Mucosa of rectum (tissue), 2 donors: Measurements from ENCODE around the gene TAF1C.
"Not testable (repeated sequence)": the region's sequence is repeated elsewhere in the genome, so short reads cannot be mapped to it uniquely, and the experiment has no call there.

Source experiments
- H3K27ac ChIP-seq, 2 donors: one replicate each; pipeline ENCODE4 v1.7.0; 2013; ENCODE audit warnings: inconsistent platforms in 2 of 2, low read depth in 2 of 2, low read length in 2 of 2
- H3K27me3 ChIP-seq, 2 donors: one replicate each; pipeline ENCODE4 v1.7.0; 2013; ENCODE audit warnings: low read length in 2 of 2; ENCODE audit not compliant: control insufficient read depth in 2 of 2, insufficient read depth in 2 of 2
- H3K36me3 ChIP-seq, 2 donors: one replicate each; pipeline ENCODE4 v1.7.0; 2013; ENCODE audit warnings: low read length in 2 of 2; ENCODE audit not compliant: control insufficient read depth in 2 of 2, insufficient read depth in 2 of 2
- H3K4me1 ChIP-seq, 2 donors: one replicate each; pipeline ENCODE4 v1.7.0; 2013; ENCODE audit warnings: low read length in 2 of 2, mild to moderate bottlenecking in 1 of 2; ENCODE audit not compliant: control insufficient read depth in 2 of 2, insufficient read depth in 2 of 2
- H3K4me3 ChIP-seq, 2 donors: one replicate each; pipeline ENCODE4 v1.7.0; 2013; ENCODE audit warnings: low read length in 2 of 2
- H3K9ac ChIP-seq, 2 donors: one replicate each; pipeline ENCODE4 v1.7.0; 2013; ENCODE audit warnings: low read length in 2 of 2, low read depth in 1 of 2, mild to moderate bottlenecking in 1 of 2
- H3K9me3 ChIP-seq, 2 donors: one replicate each; pipeline ENCODE4 v1.7.0; 2013; ENCODE audit warnings: low read length in 2 of 2; ENCODE audit not compliant: control insufficient read depth in 2 of 2
- donor health status: healthy.
- donor health status: Normal muscosa, but diverticular disease.

TAF1C gene

GRCh38 chr16:84212631-84213030 is 25.8 kb upstream of the TAF1C start:
- H3K4me3 ChIP-seq: no peak overlapping the region
- no peak overlapping the region for H3K9ac ChIP-seq
- H3K9me3 ChIP-seq: no peaks in the 10 kb centered on the region

GRCh38 chr16:84212154-84212553 is 25.3 kb upstream of the TAF1C start:
- Histone ChIP-seq H3K9me3 (no peaks in the 10 kb centered on the region), H3K9ac (no peak overlapping the region), H3K4me1 (no peaks in the 10 kb centered on the region), H3K4me3 (no peak overlapping the region), H3K36me3 (no peaks in the 10 kb centered on the region), H3K27me3 (no peaks in the 10 kb centered on the region), H3K27ac (no peak overlapping the region)

More at GRCh38 chr16:84212631-84213030, 25.8 kb upstream of the TAF1C start:
- Histone ChIP-seq H3K4me1 (no peaks in the 10 kb centered on the region), H3K27ac (no peak overlapping the region), H3K36me3 (no peaks in the 10 kb centered on the region), H3K27me3 (no peaks in the 10 kb centered on the region)

- no peaks in the 10 kb centered on the region for H3K9me3 ChIP-seq
- no peaks in the 10 kb centered on the region for H3K36me3 ChIP-seq
- no peak overlapping the region for H3K9ac ChIP-seq
- H3K4me3 ChIP-seq: no peak overlapping the region
- no peak overlapping the region for H3K27ac ChIP-seq
- H3K4me1 ChIP-seq: no peaks in the 10 kb centered on the region
- no peaks in the 10 kb centered on the region for H3K27me3 ChIP-seq
Observed at GRCh38 chr16:84209989-84210388, 23.1 kb upstream of the TAF1C start.

DNA sequence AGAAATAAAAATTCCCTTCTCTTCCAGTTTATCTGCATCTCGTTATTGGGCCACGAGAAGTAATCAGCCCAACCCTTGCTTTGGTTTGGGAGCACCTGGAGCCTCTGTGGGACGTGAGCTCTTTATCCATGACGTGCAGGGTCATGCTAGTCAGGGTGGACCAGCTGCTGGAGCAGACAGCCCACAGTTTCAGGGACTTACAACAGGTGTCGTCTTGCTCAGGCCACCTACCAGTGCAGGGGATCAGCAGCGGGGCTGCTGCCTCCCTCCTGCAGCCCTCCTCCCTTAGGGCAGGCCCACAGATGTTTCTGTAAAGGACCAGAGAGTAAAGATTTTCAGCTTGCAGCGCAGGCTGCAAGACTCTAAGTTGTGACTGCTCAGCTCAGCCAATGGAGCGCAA is 21.0 kb upstream of the TAF1C start:
- no peak overlapping the region for H3K27ac ChIP-seq
- no peaks in the 10 kb centered on the region for H3K4me1 ChIP-seq
- no peak overlapping the region for H3K9ac ChIP-seq
- H3K4me3 ChIP-seq: no peak overlapping the region
- no peaks in the 10 kb centered on the region for H3K9me3 ChIP-seq
- H3K27me3 ChIP-seq: no peaks in the 10 kb centered on the region
- no peaks in the 10 kb centered on the region for H3K36me3 ChIP-seq

- H3K36me3 ChIP-seq: no peaks in the 10 kb centered on the region
Observed at GRCh38 chr16:84207251-84207650, 20.4 kb upstream of the TAF1C start.

GRCh38 chr16:84205976-84206691 is 19.3 kb upstream of the TAF1C start:
- H3K36me3 ChIP-seq: no peaks in the 10 kb centered on the region
- no peaks in the 10 kb centered on the region for H3K9me3 ChIP-seq
- H3K4me1 ChIP-seq: no peaks in the 10 kb centered on the region
- no peaks in the 10 kb centered on the region for H3K27me3 ChIP-seq
- H3K27ac ChIP-seq: no peak overlapping the region
- H3K4me3 ChIP-seq: no peak overlapping the region
- no peak overlapping the region for H3K9ac ChIP-seq

More at GRCh38 chr16:84207251-84207650, 20.4 kb upstream of the TAF1C start:
- Histone ChIP-seq H3K9ac (no peak overlapping the region), H3K27me3 (no peaks in the 10 kb centered on the region), H3K4me1 (no peaks in the 10 kb centered on the region), H3K27ac (no peak overlapping the region), H3K9me3 (no peaks in the 10 kb centered on the region), H3K4me3 (no peak overlapping the region)

DNA sequence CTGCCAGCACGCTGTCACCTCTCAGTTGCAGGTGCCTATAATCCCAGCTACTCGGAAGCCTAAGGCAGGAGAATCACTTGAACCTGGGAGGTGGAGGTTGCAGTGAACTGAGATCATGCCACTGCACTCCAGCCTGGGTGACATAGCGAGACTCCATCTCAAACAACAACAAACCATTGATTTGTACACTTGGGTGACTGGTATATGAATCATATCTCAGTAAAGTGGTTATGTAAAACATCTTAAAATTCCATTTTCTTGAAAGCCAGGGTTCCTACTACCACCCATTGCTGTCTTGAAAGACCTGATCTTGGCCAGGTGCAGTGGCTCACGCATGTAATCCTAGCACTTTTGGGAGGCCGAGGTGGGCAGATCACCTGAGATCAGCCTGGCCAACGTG is 18.3 kb upstream of the TAF1C start:
- H3K27ac ChIP-seq, H3K4me3 ChIP-seq, H3K36me3 ChIP-seq, H3K9ac ChIP-seq, H3K27me3 ChIP-seq, H3K4me1 ChIP-seq, H3K9me3 ChIP-seq: not testable (repeated sequence)

DNA sequence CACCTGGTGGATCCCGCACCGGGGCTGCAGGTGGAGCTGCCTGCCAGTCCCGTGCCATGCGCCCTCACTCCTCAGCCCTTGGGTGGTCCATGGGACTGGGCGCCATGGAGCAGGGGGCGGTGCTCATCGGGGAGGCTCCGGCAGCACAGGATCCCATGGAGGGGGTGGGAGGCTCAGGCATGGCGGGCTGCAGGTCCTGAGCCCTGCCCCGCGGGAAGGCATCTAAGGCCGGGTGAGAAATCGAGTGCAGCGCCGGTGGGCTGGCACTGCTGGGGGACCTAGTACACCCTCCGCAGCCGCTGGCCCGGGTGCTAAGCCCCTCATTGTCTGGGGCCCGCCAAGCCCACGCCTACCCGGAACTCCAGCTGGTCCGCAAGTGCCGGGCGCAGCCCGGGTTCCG is 17.7 kb upstream of the TAF1C start:
- H3K4me3 ChIP-seq, H3K27ac ChIP-seq, H3K9ac ChIP-seq, H3K4me1 ChIP-seq, H3K27me3 ChIP-seq, H3K9me3 ChIP-seq, H3K36me3 ChIP-seq: not testable (repeated sequence)

DNA sequence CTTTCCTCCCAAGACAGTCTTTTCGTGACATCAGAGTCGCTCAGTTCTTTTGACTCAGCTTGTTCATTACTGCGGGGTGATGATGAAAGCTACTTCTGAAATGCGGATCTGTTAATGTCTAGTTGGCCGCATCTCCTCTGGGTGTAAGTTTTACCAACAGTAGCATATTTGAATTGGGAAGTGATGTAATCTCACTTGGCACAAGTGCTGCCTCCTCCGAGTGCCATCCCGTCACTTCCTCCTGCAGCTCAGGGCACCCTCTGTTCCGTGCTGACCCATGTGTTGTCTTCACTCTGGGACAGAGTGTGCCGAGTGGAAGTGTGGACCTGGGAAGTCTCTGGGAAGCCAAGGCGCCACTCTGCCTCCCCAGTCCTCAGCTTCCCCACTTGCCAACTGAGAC is 13.0 kb upstream of the TAF1C start:
- no peak overlapping the region for H3K4me3 ChIP-seq
- no peak overlapping the region for H3K9ac ChIP-seq
- no peak overlapping the region for H3K27ac ChIP-seq

DNA sequence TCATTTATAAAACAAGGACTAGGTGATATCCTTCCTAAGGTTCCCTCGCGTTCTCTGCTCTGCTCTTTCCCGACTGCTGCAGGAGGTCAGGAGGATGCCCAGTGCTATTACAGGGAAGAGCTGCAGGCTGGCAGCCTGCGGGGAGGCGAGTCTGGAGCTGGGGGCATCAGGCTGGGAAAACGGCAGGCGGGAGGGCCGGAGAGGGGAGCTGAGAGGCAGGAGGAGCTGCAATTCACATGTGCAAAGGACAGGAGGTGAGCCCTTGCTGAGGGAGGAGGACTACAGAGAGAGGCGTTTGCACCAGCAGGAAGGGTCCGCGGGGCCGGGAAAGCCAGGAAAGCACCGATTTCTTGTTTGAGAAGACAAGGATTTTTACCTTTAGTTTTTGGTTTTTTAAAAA is 12.2 kb upstream of the TAF1C start:
- H3K4me1 ChIP-seq: no peaks in the 10 kb centered on the region

More for the DNA sequence above, 13.0 kb upstream of the TAF1C start:
- H3K4me1 ChIP-seq: no peaks in the 10 kb centered on the region
- no peaks in the 10 kb centered on the region for H3K9me3 ChIP-seq
- no peaks in the 10 kb centered on the region for H3K27me3 ChIP-seq
- H3K36me3 ChIP-seq: no peaks in the 10 kb centered on the region

DNA sequence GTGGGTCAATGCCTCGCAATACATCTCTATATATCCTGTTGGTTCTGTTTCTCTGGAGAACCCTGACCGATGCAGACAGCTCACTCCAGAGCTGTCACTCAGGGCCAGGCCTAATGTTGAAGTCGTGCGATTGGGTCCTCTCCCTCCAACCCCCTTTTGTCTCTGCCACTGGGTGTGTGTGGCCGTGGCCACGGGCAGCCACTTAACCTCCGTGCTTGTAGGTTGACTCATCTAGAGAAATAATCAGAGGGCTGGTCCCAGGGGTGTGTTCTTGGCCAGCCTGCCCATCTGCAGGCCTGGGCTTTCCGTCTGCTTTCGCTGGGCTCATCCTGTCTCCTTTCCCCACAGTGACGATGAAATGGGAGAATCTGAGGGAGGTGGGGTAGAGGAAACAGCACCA is 11.5 kb upstream of the TAF1C start:
- no peaks in the 10 kb centered on the region for H3K27me3 ChIP-seq
- no peaks in the 10 kb centered on the region for H3K9me3 ChIP-seq
- H3K9ac ChIP-seq: no peak overlapping the region
- H3K4me1 ChIP-seq: no peaks in the 10 kb centered on the region
- no peak overlapping the region for H3K4me3 ChIP-seq
- no peaks in the 10 kb centered on the region for H3K36me3 ChIP-seq
- H3K27ac ChIP-seq: no peak overlapping the region

More for the DNA sequence above, 12.2 kb upstream of the TAF1C start:
- no peaks in the 10 kb centered on the region for H3K36me3 ChIP-seq
- no peaks in the 10 kb centered on the region for H3K9me3 ChIP-seq
- H3K27me3 ChIP-seq: no peaks in the 10 kb centered on the region
- H3K4me3 ChIP-seq: no peak overlapping the region
- no peak overlapping the region for H3K27ac ChIP-seq
- no peak overlapping the region for H3K9ac ChIP-seq
